RWPE2 (cell line): ENCODE measurements around the gene KCNAB2.

ENCODE experiments used
- ATAC-seq: fragments of 200-7000 bp; cut with Tn5 transposase; 3 replicates; pipeline ENCODE4 v1.9.1; 2021; ENCODE audit warnings: low read depth
- DNase-seq: peaks from one replicate; pipeline ENCODE4 v3.0.0-alpha.2; 2020; ENCODE audit warnings: low spot score
- H3K27ac ChIP-seq: fragments of 450-650 bp; 2 replicates; pipeline ENCODE4 v1.5.1; 2017; ENCODE audit warnings: mild to moderate bottlenecking; ENCODE audit not compliant: poor library complexity, severe bottlenecking
- H3K27me3 ChIP-seq: fragments of 250-450 bp; sonication (Bioruptor Pico); 2 replicates; pipeline ENCODE4 v1.5.1; 2021; ENCODE audit warnings: mild to moderate bottlenecking, moderate library complexity; ENCODE audit not compliant: insufficient read depth, poor library complexity, severe bottlenecking
- H3K36me3 ChIP-seq: fragments of 250-450 bp; sonication (Bioruptor Pico); 2 replicates; pipeline ENCODE4 v1.5.1; 2020; ENCODE audit warnings: low read depth, mild to moderate bottlenecking, moderate library complexity
- H3K4me1 ChIP-seq: fragments of 250-450 bp; sonication (Bioruptor Pico); 2 replicates; pipeline ENCODE4 v1.5.1; 2021; ENCODE audit warnings: mild to moderate bottlenecking, moderate library complexity; ENCODE audit not compliant: insufficient read depth, poor library complexity, severe bottlenecking
- H3K4me3 ChIP-seq: fragments of 250-450 bp; sonication (Bioruptor Pico); 2 replicates; pipeline ENCODE4 v1.5.1; 2021; ENCODE audit warnings: mild to moderate bottlenecking, moderate library complexity; ENCODE audit not compliant: severe bottlenecking
- H3K9me3 ChIP-seq: fragments of 250-450 bp; sonication (Bioruptor Pico); 2 replicates; pipeline ENCODE4 v1.5.1; 2021; ENCODE audit warnings: mild to moderate bottlenecking, moderate library complexity; ENCODE audit not compliant: severe bottlenecking
- CTCF ChIP-seq: fragments of 450-650 bp; IDR thresholded peaks from one replicate; pipeline ENCODE4 v1.5.1; 2017; ENCODE audit warnings: mild to moderate bottlenecking, moderate library complexity; ENCODE audit not compliant: poor library complexity, severe bottlenecking

KCNAB2 gene

GRCh38 chr1:6097117-6097595 lies 51.5 kb downstream of the KCNAB2 start:
- Histone ChIP-seq H3K4me3 (no peak overlapping the region), H3K27ac (no peak overlapping the region), H3K36me3 (no peaks in the 10 kb centered on the region), H3K27me3 (no peaks in the 10 kb centered on the region), H3K4me1 (no peaks in the 10 kb centered on the region), H3K9me3 (no peaks in the 10 kb centered on the region)
- DNase-seq (peak; percentile 55), ATAC-seq (no peak)
- no peak for TF ChIP-seq CTCF

GRCh38 chr1:6097824-6098223 lies 52.1 kb downstream of the KCNAB2 start:
- H3K4me1 ChIP-seq, result no peaks in the 10 kb centered on the region
- H3K27ac ChIP-seq, result no peak overlapping the region
- H3K36me3 ChIP-seq, result no peaks in the 10 kb centered on the region
- H3K4me3 ChIP-seq, result no peak overlapping the region
- no peaks in the 10 kb centered on the region for H3K9me3 ChIP-seq
- no peaks in the 10 kb centered on the region for H3K27me3 ChIP-seq
- no peak for TF ChIP-seq CTCF
- ATAC-seq, result no peak
- peak; percentile 53 for DNase-seq

DNA sequence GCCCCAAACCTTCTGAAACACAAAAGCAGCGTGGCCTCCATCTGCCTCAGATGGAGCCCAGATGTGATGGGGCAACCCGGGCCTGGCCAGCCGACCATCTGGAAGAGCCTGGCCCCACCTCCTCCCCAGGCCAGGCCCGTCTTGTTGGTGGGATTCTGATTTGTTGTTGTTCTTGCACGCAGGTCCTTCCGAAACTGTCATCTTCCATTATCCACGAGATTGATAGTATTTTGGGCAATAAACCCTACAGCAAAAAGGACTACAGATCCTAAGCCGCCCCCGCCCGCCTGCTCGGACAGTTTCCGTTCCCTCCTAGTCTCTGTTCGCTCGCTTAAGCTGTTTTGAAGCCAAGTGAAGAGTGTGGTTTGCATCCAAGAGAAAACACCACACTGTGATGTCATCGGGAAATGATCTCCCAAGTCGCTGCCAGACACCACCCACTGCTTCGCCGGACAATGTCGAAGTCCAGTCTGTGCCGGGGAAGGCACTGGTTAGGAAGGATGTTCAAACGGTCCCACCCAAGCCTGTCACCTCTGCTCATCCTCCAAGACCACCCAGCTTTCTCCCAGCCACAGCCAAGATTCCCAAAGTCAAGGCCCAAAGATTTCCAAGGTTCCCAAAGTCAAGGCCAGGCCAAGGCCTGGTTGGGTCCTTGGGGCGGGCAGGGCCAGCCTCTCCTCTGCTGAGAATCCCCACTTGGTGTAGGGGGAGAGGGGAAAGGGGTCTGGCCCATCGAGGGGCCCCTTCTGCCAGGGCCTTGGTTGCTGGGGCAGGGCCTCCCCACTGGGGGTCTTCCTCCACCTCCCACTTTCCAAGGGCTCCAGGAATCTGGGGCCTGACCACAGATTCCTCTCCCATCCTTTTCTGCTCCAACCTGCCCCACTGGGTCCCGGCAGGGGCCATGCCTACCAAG lies 52.9 kb downstream of the KCNAB2 start:
- DNase-seq, result peak; percentile 29
- H3K27ac ChIP-seq, result no peak overlapping the region
- ATAC-seq, result no peak
- TF ChIP-seq CTCF, result no peak
- no peaks in the 10 kb centered on the region for H3K36me3 ChIP-seq
- H3K27me3 ChIP-seq, result no peaks in the 10 kb centered on the region
- no peaks in the 10 kb centered on the region for H3K9me3 ChIP-seq
- H3K4me3 ChIP-seq, result no peak overlapping the region
- H3K4me1 ChIP-seq, result no peaks in the 10 kb centered on the region

GRCh38 chr1:6099297-6099696 lies 53.6 kb downstream of the KCNAB2 start:
- no peaks in the 10 kb centered on the region for H3K9me3 ChIP-seq
- no peak overlapping the region for H3K27ac ChIP-seq
- H3K4me1 ChIP-seq, result no peaks in the 10 kb centered on the region
- ATAC-seq, result no peak
- DNase-seq, result peak; percentile 50
- no peaks in the 10 kb centered on the region for H3K27me3 ChIP-seq
- TF ChIP-seq CTCF, result no peak
- no peaks in the 10 kb centered on the region for H3K36me3 ChIP-seq
- H3K4me3 ChIP-seq, result no peak overlapping the region
